DOHH2 (cell line): Measurements from ENCODE around the gene HSCB.

Experiments used
- EZH2phosphoT487 ChIP-seq: fragments of 200-600 bp; sonication (generic); IDR thresholded peaks from 2 replicates; pipeline ENCODE4 v1.6.1; 2017; ENCODE audit warnings: borderline replicate concordance, mild to moderate bottlenecking, antibody characterized with exemption, low read length, moderate library complexity, mixed read lengths
- TF ChIP-seq, protein P1 (sequence below): fragments of 200-600 bp; sonication (generic); IDR thresholded peaks from one replicate; pipeline ENCODE4 v1.5.1; 2014; ENCODE audit warnings: antibody characterized with exemption, mild to moderate bottlenecking, low read depth, low read length; ENCODE audit not compliant: poor library complexity, severe bottlenecking

DNA sequence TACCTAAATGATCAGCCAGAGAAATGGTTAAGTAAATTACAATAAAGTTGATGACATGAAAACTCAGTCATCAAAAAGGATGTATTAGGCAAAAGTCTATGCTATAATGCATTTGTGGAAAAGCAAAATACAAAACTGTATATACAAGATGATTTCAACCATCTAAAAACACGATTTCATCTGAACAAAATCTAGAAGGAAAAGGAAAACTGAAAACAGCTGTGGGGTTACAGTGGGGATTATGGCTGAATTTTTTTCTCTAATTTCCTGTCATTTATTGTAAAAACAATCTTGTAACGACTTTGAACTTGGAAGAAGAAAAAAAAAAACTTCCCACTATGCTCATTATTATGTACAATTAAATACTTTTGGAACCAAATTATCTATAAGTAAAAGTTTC lies 30.5 kb upstream of the HSCB start:
- TF ChIP-seq, protein P1, sequence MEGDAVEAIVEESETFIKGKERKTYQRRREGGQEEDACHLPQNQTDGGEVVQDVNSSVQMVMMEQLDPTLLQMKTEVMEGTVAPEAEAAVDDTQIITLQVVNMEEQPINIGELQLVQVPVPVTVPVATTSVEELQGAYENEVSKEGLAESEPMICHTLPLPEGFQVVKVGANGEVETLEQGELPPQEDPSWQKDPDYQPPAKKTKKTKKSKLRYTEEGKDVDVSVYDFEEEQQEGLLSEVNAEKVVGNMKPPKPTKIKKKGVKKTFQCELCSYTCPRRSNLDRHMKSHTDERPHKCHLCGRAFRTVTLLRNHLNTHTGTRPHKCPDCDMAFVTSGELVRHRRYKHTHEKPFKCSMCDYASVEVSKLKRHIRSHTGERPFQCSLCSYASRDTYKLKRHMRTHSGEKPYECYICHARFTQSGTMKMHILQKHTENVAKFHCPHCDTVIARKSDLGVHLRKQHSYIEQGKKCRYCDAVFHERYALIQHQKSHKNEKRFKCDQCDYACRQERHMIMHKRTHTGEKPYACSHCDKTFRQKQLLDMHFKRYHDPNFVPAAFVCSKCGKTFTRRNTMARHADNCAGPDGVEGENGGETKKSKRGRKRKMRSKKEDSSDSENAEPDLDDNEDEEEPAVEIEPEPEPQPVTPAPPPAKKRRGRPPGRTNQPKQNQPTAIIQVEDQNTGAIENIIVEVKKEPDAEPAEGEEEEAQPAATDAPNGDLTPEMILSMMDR = no peak
- TF ChIP-seq EZH2phosphoT487 = no peak
